Measurements from ENCODE around the gene GIGYF2.

DNA sequence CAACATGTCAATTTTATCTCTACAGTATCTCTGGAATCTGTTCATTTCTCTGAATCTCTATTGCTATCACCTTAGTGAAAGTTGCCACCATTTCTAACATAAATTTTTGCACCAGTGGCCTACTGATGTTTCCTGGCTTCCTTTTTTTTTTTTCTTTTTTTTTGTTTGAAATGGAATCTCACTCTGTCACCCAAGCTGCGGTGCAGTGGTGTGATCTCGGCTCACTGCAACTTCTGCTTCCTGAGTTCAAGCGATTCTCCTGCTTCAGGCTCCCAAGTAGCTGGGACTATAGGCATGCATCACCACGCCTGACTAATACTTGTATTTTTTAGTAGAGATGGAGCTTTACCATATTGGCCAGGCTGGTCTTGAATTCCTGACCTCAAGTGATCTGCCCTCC is 44.2 kb downstream of the GIGYF2 start:
- TF ChIP-seq, protein P1, sequence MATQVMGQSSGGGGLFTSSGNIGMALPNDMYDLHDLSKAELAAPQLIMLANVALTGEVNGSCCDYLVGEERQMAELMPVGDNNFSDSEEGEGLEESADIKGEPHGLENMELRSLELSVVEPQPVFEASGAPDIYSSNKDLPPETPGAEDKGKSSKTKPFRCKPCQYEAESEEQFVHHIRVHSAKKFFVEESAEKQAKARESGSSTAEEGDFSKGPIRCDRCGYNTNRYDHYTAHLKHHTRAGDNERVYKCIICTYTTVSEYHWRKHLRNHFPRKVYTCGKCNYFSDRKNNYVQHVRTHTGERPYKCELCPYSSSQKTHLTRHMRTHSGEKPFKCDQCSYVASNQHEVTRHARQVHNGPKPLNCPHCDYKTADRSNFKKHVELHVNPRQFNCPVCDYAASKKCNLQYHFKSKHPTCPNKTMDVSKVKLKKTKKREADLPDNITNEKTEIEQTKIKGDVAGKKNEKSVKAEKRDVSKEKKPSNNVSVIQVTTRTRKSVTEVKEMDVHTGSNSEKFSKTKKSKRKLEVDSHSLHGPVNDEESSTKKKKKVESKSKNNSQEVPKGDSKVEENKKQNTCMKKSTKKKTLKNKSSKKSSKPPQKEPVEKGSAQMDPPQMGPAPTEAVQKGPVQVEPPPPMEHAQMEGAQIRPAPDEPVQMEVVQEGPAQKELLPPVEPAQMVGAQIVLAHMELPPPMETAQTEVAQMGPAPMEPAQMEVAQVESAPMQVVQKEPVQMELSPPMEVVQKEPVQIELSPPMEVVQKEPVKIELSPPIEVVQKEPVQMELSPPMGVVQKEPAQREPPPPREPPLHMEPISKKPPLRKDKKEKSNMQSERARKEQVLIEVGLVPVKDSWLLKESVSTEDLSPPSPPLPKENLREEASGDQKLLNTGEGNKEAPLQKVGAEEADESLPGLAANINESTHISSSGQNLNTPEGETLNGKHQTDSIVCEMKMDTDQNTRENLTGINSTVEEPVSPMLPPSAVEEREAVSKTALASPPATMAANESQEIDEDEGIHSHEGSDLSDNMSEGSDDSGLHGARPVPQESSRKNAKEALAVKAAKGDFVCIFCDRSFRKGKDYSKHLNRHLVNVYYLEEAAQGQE (IDR thresholded peaks at IDR 0.05), result no peak
- TF ChIP-seq, protein P2, sequence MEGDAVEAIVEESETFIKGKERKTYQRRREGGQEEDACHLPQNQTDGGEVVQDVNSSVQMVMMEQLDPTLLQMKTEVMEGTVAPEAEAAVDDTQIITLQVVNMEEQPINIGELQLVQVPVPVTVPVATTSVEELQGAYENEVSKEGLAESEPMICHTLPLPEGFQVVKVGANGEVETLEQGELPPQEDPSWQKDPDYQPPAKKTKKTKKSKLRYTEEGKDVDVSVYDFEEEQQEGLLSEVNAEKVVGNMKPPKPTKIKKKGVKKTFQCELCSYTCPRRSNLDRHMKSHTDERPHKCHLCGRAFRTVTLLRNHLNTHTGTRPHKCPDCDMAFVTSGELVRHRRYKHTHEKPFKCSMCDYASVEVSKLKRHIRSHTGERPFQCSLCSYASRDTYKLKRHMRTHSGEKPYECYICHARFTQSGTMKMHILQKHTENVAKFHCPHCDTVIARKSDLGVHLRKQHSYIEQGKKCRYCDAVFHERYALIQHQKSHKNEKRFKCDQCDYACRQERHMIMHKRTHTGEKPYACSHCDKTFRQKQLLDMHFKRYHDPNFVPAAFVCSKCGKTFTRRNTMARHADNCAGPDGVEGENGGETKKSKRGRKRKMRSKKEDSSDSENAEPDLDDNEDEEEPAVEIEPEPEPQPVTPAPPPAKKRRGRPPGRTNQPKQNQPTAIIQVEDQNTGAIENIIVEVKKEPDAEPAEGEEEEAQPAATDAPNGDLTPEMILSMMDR (IDR thresholded peaks at IDR 0.05; ENCODE audit: low read depth, low read length, missing input control), result no peak
- TF ChIP-seq, protein P3, sequence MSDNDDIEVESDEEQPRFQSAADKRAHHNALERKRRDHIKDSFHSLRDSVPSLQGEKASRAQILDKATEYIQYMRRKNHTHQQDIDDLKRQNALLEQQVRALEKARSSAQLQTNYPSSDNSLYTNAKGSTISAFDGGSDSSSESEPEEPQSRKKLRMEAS (IDR thresholded peaks at IDR 0.05), result no peak
- TF ChIP-seq YY1 (IDR thresholded peaks at IDR 0.05), result no peak
